Esophagus squamous epithelium (tissue), 4 donors: ENCODE measurements around the gene SERPINA9.

Experiments
- POLR2A ChIP-seq, 4 donors: fragments of 450-650 bp; IDR thresholded peaks; one replicate each; pipeline ENCODE4 v1.6.1; 2017; ENCODE audit warnings: antibody characterized with exemption in 4 of 4, mild to moderate bottlenecking in 4 of 4, moderate library complexity in 3 of 4
- TF ChIP-seq, protein P1 (sequence below), 6 experiments: fragments of 450-650 bp in 4 of 6; fragments of 200-600 bp in 2 of 6; sonication (generic) in 2 of 6; IDR thresholded peaks; one replicate each; pipeline ENCODE4 v1.5.1; 2016 to 2019; ENCODE audit warnings: antibody characterized with exemption in 6 of 6, mild to moderate bottlenecking in 4 of 6, moderate library complexity in 4 of 6

- TF ChIP-seq, protein P1, sequence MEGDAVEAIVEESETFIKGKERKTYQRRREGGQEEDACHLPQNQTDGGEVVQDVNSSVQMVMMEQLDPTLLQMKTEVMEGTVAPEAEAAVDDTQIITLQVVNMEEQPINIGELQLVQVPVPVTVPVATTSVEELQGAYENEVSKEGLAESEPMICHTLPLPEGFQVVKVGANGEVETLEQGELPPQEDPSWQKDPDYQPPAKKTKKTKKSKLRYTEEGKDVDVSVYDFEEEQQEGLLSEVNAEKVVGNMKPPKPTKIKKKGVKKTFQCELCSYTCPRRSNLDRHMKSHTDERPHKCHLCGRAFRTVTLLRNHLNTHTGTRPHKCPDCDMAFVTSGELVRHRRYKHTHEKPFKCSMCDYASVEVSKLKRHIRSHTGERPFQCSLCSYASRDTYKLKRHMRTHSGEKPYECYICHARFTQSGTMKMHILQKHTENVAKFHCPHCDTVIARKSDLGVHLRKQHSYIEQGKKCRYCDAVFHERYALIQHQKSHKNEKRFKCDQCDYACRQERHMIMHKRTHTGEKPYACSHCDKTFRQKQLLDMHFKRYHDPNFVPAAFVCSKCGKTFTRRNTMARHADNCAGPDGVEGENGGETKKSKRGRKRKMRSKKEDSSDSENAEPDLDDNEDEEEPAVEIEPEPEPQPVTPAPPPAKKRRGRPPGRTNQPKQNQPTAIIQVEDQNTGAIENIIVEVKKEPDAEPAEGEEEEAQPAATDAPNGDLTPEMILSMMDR (IDR thresholded peaks at IDR 0.05), result no peak
- TF ChIP-seq POLR2A (IDR thresholded peaks at IDR 0.05), result no peak
Observed at GRCh38 chr14:94515856-94516255, 39.9 kb upstream of the SERPINA9 start.
